HEK293 (cell line): ENCODE data around the gene TMEM11.

Experiments used
- SALL2 ChIP-seq: fragments of 450-650 bp; formaldehyde crosslinking; IDR thresholded peaks from 2 replicates; pipeline ENCODE4 v1.5.0; 2017; ENCODE audit warnings: missing biosample characterization, mild to moderate bottlenecking, missing genetic modification characterization, borderline replicate concordance
- ZBTB17 ChIP-seq: fragments of 450-650 bp; formaldehyde crosslinking; IDR thresholded peaks from 2 replicates; pipeline ENCODE4 v1.5.1; 2016; ENCODE audit warnings: missing biosample characterization, missing genetic modification characterization
- ZBTB20 ChIP-seq: fragments of 450-650 bp; formaldehyde crosslinking; IDR thresholded peaks from 2 replicates; pipeline ENCODE4 v1.5.1; 2016; ENCODE audit warnings: missing biosample characterization, missing genetic modification characterization
- ZBTB21 ChIP-seq: fragments of 450-650 bp; formaldehyde crosslinking; IDR thresholded peaks from 2 replicates; pipeline ENCODE4 v1.5.1; 2017; ENCODE audit warnings: missing biosample characterization, missing genetic modification characterization
- ZFP3 ChIP-seq: fragments of 450-650 bp; formaldehyde crosslinking; IDR thresholded peaks from 2 replicates; pipeline ENCODE4 v1.5.1; 2016; ENCODE audit warnings: low read depth, missing biosample characterization, missing genetic modification characterization
- ZNF274 ChIP-seq, 2 experiments: fragments of 200-500 bp in 1 of 2; fragments of 450-650 bp in 1 of 2; sonication (Bioruptor generic) in 1 of 2; formaldehyde crosslinking in 1 of 2; IDR thresholded peaks; 2 replicates each; pipeline versions ENCODE4 v1.5.1 to v1.6.1; 2014 to 2016; ENCODE audit warnings: borderline replicate concordance in 1 of 2, inconsistent platforms in 1 of 2, low read length in 1 of 2, missing biosample characterization in 1 of 2, missing genetic modification characterization in 1 of 2
- ZNF394 ChIP-seq: fragments of 450-650 bp; formaldehyde crosslinking; IDR thresholded peaks from 2 replicates; pipeline ENCODE4 v1.5.1; 2016; ENCODE audit warnings: missing biosample characterization, missing genetic modification characterization, mild to moderate bottlenecking, moderate library complexity, borderline replicate concordance
- ZNF473 ChIP-seq: fragments of 450-650 bp; formaldehyde crosslinking; IDR thresholded peaks from 2 replicates; pipeline ENCODE4 v1.5.1; 2017; ENCODE audit warnings: missing biosample characterization, missing genetic modification characterization
- TF ChIP-seq, protein P1 (sequence below): fragments of 450-650 bp; formaldehyde crosslinking; conservative IDR thresholded peaks from 2 replicates; pipeline ENCODE4 v1.5.1; 2016; ENCODE audit warnings: low read depth, missing biosample characterization, missing genetic modification characterization
- TF ChIP-seq, protein P2 (sequence below): fragments of 450-650 bp; formaldehyde crosslinking; IDR thresholded peaks from 2 replicates; pipeline ENCODE4 v1.5.1; 2016; ENCODE audit warnings: missing biosample characterization, missing genetic modification characterization
- TF ChIP-seq, protein P3 (sequence below): fragments of 450-650 bp; formaldehyde crosslinking; IDR thresholded peaks from 2 replicates; pipeline ENCODE4 v1.5.1; 2016; ENCODE audit warnings: missing biosample characterization, missing genetic modification characterization, low read depth
- TF ChIP-seq, protein P4 (sequence below): fragments of 450-650 bp; formaldehyde crosslinking; optimal IDR thresholded peaks from 2 replicates; pipeline ENCODE3; 2016; ENCODE audit warnings: missing biosample characterization, mild to moderate bottlenecking, missing genetic modification characterization
- TF ChIP-seq, protein P5 (sequence below): fragments of 450-650 bp; formaldehyde crosslinking; IDR thresholded peaks from 2 replicates; pipeline ENCODE4 v1.5.1; 2016; ENCODE audit warnings: missing biosample characterization, missing genetic modification characterization
- TF ChIP-seq, protein P6 (sequence below): fragments of 450-650 bp; formaldehyde crosslinking; IDR thresholded peaks from 2 replicates; pipeline ENCODE4 v1.5.1; 2016; ENCODE audit warnings: missing biosample characterization, missing genetic modification characterization

DNA sequence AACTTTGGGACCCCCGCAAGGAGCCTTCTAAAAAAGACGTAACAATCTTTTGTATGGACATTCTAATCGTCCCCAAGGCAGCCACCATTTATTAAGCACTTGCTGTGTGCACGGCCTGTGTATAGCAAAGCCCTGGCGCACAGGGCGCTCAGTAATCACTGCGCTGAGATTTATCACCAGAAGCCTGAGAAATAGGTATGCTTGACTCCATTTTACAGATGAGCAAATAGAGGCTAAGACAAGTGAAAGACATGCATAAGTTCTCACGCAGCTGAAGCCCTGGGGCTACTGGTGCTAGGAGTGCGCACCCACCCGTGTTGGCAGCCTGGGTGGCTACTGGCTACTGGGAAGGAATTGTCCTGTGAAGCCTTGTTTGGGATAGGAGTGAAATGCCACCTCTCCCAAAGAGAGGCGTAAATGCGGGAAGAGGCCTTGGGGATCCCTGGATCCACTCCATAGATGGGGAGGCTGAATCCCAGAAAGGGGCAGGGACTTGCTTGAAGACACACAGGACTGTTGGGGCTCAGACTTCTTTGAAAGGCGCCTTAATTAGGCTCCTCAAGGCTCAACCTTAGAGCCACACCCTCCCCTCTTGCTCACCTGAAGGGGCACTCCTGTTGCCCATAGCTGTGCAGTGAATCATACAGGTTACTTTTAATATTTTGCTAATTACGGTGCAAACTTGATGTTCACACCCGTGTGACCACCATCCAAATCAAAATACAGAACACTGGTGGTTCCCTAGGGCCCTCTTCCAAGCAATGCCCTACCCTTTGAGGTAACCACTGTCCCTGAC lies 39.9 kb upstream of the TMEM11 start:
- TF ChIP-seq ZBTB21 (tag by site-specific recombination) (no peak), ZFP3 (no peak), ZBTB20 (no peak), ZBTB17 (tag by site-specific recombination) (no peak), SALL2 (tag by site-specific recombination) (no peak), ZNF473 (no peak), ZNF274 (IDR thresholded peaks at IDR 0.05; ENCODE audit: low read length) (no peak), ZNF274 (tag by site-specific recombination; IDR thresholded peaks at IDR 0.05; ENCODE audit: borderline replicate concordance) (no peak), ZNF394 (tag by site-specific recombination) (no peak)
- TF ChIP-seq, protein P1, sequence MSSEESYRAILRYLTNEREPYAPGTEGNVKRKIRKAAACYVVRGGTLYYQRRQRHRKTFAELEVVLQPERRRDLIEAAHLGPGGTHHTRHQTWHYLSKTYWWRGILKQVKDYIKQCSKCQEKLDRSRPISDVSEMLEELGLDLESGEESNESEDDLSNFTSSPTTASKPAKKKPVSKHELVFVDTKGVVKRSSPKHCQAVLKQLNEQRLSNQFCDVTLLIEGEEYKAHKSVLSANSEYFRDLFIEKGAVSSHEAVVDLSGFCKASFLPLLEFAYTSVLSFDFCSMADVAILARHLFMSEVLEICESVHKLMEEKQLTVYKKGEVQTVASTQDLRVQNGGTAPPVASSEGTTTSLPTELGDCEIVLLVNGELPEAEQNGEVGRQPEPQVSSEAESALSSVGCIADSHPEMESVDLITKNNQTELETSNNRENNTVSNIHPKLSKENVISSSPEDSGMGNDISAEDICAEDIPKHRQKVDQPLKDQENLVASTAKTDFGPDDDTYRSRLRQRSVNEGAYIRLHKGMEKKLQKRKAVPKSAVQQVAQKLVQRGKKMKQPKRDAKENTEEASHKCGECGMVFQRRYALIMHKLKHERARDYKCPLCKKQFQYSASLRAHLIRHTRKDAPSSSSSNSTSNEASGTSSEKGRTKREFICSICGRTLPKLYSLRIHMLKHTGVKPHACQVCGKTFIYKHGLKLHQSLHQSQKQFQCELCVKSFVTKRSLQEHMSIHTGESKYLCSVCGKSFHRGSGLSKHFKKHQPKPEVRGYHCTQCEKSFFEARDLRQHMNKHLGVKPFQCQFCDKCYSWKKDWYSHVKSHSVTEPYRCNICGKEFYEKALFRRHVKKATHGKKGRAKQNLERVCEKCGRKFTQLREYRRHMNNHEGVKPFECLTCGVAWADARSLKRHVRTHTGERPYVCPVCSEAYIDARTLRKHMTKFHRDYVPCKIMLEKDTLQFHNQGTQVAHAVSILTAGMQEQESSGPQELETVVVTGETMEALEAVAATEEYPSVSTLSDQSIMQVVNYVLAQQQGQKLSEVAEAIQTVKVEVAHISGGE (tag by site-specific recombination) = no peak
- TF ChIP-seq, protein P2, sequence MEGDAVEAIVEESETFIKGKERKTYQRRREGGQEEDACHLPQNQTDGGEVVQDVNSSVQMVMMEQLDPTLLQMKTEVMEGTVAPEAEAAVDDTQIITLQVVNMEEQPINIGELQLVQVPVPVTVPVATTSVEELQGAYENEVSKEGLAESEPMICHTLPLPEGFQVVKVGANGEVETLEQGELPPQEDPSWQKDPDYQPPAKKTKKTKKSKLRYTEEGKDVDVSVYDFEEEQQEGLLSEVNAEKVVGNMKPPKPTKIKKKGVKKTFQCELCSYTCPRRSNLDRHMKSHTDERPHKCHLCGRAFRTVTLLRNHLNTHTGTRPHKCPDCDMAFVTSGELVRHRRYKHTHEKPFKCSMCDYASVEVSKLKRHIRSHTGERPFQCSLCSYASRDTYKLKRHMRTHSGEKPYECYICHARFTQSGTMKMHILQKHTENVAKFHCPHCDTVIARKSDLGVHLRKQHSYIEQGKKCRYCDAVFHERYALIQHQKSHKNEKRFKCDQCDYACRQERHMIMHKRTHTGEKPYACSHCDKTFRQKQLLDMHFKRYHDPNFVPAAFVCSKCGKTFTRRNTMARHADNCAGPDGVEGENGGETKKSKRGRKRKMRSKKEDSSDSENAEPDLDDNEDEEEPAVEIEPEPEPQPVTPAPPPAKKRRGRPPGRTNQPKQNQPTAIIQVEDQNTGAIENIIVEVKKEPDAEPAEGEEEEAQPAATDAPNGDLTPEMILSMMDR (tag by site-specific recombination) = no peak
- TF ChIP-seq, protein P3, sequence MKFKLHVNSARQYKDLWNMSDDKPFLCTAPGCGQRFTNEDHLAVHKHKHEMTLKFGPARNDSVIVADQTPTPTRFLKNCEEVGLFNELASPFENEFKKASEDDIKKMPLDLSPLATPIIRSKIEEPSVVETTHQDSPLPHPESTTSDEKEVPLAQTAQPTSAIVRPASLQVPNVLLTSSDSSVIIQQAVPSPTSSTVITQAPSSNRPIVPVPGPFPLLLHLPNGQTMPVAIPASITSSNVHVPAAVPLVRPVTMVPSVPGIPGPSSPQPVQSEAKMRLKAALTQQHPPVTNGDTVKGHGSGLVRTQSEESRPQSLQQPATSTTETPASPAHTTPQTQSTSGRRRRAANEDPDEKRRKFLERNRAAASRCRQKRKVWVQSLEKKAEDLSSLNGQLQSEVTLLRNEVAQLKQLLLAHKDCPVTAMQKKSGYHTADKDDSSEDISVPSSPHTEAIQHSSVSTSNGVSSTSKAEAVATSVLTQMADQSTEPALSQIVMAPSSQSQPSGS (tag by site-specific recombination) = no peak
- TF ChIP-seq, protein P4, sequence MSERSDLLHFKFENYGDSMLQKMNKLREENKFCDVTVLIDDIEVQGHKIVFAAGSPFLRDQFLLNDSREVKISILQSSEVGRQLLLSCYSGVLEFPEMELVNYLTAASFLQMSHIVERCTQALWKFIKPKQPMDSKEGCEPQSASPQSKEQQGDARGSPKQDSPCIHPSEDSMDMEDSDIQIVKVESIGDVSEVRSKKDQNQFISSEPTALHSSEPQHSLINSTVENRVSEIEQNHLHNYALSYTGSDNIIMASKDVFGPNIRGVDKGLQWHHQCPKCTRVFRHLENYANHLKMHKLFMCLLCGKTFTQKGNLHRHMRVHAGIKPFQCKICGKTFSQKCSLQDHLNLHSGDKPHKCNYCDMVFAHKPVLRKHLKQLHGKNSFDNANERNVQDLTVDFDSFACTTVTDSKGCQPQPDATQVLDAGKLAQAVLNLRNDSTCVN = peak; percentile 15
- TF ChIP-seq, protein P5, sequence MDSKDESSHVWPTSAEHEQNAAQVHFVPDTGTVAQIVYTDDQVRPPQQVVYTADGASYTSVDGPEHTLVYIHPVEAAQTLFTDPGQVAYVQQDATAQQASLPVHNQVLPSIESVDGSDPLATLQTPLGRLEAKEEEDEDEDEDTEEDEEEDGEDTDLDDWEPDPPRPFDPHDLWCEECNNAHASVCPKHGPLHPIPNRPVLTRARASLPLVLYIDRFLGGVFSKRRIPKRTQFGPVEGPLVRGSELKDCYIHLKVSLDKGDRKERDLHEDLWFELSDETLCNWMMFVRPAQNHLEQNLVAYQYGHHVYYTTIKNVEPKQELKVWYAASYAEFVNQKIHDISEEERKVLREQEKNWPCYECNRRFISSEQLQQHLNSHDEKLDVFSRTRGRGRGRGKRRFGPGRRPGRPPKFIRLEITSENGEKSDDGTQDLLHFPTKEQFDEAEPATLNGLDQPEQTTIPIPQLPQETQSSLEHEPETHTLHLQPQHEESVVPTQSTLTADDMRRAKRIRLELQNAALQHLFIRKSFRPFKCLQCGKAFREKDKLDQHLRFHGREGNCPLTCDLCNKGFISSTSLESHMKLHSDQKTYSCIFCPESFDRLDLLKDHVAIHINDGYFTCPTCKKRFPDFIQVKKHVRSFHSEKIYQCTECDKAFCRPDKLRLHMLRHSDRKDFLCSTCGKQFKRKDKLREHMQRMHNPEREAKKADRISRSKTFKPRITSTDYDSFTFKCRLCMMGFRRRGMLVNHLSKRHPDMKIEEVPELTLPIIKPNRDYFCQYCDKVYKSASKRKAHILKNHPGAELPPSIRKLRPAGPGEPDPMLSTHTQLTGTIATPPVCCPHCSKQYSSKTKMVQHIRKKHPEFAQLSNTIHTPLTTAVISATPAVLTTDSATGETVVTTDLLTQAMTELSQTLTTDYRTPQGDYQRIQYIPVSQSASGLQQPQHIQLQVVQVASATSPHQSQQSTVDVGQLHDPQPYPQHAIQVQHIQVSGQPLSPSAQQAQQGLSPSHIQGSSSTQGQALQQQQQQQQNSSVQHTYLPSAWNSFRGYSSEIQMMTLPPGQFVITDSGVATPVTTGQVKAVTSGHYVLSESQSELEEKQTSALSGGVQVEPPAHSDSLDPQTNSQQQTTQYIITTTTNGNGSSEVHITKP (tag by site-specific recombination) = no peak
- TF ChIP-seq, protein P6, sequence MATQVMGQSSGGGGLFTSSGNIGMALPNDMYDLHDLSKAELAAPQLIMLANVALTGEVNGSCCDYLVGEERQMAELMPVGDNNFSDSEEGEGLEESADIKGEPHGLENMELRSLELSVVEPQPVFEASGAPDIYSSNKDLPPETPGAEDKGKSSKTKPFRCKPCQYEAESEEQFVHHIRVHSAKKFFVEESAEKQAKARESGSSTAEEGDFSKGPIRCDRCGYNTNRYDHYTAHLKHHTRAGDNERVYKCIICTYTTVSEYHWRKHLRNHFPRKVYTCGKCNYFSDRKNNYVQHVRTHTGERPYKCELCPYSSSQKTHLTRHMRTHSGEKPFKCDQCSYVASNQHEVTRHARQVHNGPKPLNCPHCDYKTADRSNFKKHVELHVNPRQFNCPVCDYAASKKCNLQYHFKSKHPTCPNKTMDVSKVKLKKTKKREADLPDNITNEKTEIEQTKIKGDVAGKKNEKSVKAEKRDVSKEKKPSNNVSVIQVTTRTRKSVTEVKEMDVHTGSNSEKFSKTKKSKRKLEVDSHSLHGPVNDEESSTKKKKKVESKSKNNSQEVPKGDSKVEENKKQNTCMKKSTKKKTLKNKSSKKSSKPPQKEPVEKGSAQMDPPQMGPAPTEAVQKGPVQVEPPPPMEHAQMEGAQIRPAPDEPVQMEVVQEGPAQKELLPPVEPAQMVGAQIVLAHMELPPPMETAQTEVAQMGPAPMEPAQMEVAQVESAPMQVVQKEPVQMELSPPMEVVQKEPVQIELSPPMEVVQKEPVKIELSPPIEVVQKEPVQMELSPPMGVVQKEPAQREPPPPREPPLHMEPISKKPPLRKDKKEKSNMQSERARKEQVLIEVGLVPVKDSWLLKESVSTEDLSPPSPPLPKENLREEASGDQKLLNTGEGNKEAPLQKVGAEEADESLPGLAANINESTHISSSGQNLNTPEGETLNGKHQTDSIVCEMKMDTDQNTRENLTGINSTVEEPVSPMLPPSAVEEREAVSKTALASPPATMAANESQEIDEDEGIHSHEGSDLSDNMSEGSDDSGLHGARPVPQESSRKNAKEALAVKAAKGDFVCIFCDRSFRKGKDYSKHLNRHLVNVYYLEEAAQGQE (tag by site-specific recombination) = no peak
